ENCODE data around the gene CGNL1.
A peak's percentile ranks its signal among the peaks of the same experiment; 100 is the strongest.

CGNL1 gene

DNA sequence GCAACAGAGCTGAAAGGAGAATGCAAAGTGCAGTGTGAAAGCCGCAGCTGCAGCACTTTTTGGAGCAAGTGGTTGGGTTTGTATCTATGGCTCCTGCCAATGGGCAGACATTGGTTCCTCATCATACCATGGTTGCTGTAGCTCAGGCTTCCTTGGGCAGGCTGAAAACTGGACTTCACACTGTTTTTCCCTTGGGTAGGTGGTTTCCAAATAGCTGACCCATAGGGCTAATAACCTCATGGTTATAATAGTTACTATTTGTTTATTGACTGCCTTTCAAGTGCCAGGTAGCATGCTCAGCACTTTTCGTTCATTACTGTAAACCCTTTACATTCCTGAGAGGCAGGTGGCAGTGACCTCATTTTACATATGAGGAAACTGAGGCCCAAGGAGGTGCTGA lies 4.5 kb downstream of the CGNL1 start:
- Histone ChIP-seq H3K4ac (ENCODE audit: low read length) (no peak overlapping the region), H3K4me3 (ENCODE audit: low read length in 2 of 2) (no peak overlapping the region)

DNA sequence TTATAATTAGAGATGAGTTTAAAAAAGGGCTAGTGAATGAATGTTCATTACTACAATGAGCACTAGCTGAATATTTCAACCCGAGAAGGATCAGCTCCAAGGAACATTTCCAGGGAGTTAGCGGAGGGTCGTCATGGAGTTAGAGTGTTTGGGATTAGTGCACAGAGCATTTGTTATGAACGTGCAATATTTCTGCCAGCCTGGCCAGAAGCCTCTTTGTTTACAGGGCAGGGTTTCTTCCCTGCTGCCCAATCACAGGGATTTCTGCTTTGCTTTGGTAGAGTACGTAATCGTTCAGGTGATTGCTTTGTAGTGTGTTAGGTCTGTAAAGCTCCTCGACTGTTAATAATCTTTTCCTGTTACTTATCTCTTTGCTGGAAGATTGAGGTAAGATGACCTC lies 5.9 kb downstream of the CGNL1 start:
- Histone ChIP-seq H3K18ac (ENCODE audit: low read length) (no peak overlapping the region), H3K9ac (ENCODE audit: low read depth, low read length, poor library complexity) (no peak overlapping the region), H3K36me3 (replicated peaks in 1 of 2; ENCODE audit: control insufficient read depth in 2 of 2, insufficient read depth in 2 of 2, low read length in 2 of 2) (no peaks in the 10 kb centered on the region), H2BK15ac (ENCODE audit: low read length) (no peak overlapping the region), H3K4me1 (ENCODE audit: control insufficient read depth in 2 of 2, insufficient read depth in 1 of 2, low read depth in 1 of 2, low read length in 2 of 2) (peaks cover 15% of the 10 kb centered on the region in 2 donors), H4K91ac (ENCODE audit: low read depth, low read length, poor library complexity) (no peak overlapping the region), H2AFZ (ENCODE audit: low read length) (peak overlapping the region; percentile 37), H3K79me1 (ENCODE audit: low read depth, low read length) (no peaks in the 10 kb centered on the region), H4K8ac (ENCODE audit: low read depth, low read length) (no peak overlapping the region), H3K4ac (ENCODE audit: low read length) (no peak overlapping the region), H3K4me2 (ENCODE audit: insufficient read depth, low read length, poor library complexity, severe bottlenecking) (no peak overlapping the region), H3K9me3 (replicated peaks in 1 of 2; ENCODE audit: control insufficient read depth in 2 of 2, insufficient read depth in 1 of 2, low read depth in 1 of 2, low read length in 2 of 2) (no peaks in the 10 kb centered on the region), H2BK5ac (ENCODE audit: low read length) (no peak overlapping the region), H2BK120ac (ENCODE audit: low read depth, low read length) (no peak overlapping the region), H3K4me3 (ENCODE audit: low read length in 2 of 2) (no peak overlapping the region), H2AK5ac (ENCODE audit: low read depth, low read length) (no peak overlapping the region), H2BK12ac (ENCODE audit: low read length) (no peak overlapping the region), H3K14ac (ENCODE audit: low read length) (no peak overlapping the region), H3K23ac (ENCODE audit: low read depth, low read length, poor library complexity) (no peak overlapping the region), H3K27ac (replicated peaks; ENCODE audit: low read length) (no peak overlapping the region), H3K27me3 (ENCODE audit: control insufficient read depth in 3 of 3, insufficient read depth in 3 of 3, low read depth in 1 of 3, low read length in 3 of 3) (peaks cover 0 to 7% (median 0%) of the 10 kb centered on the region in 3 experiments)
- no CpG with 5 or more reads among the region's 7 CpGs for WGBS, 2 donors (ENCODE audit: extremely low coverage in 2 of 2, insufficient read length in 2 of 2, insufficient replicate concordance in 1 of 2)
- no peak for DNase-seq (ENCODE audit: low spot score)

More for the DNA sequence above, 4.5 kb downstream of the CGNL1 start:
- H2AFZ ChIP-seq (ENCODE audit: low read length) = no peak overlapping the region
- no peak overlapping the region for H3K18ac ChIP-seq (ENCODE audit: low read length)
- no peak overlapping the region for H3K23ac ChIP-seq (ENCODE audit: low read depth, low read length, poor library complexity)
- no peak overlapping the region for H3K9ac ChIP-seq (ENCODE audit: low read depth, low read length, poor library complexity)
- no CpG with 5 or more reads among the region's 2 CpGs for WGBS, 2 donors (ENCODE audit: extremely low coverage in 2 of 2, insufficient read length in 2 of 2, insufficient replicate concordance in 1 of 2)
- no peak overlapping the region for H2AK5ac ChIP-seq (ENCODE audit: low read depth, low read length)
- H3K79me1 ChIP-seq (ENCODE audit: low read depth, low read length) = no peaks in the 10 kb centered on the region
- H4K8ac ChIP-seq (ENCODE audit: low read depth, low read length) = no peak overlapping the region
- no peaks in the 10 kb centered on the region for H3K36me3 ChIP-seq (replicated peaks in 1 of 2; ENCODE audit: control insufficient read depth in 2 of 2, insufficient read depth in 2 of 2, low read length in 2 of 2)
- H4K91ac ChIP-seq (ENCODE audit: low read depth, low read length, poor library complexity) = no peak overlapping the region
- no peak overlapping the region for H2BK12ac ChIP-seq (ENCODE audit: low read length)
- no peaks in the 10 kb centered on the region for H3K9me3 ChIP-seq (replicated peaks in 1 of 2; ENCODE audit: control insufficient read depth in 2 of 2, insufficient read depth in 1 of 2, low read depth in 1 of 2, low read length in 2 of 2)
- H2BK120ac ChIP-seq (ENCODE audit: low read depth, low read length) = no peak overlapping the region
- H3K4me1 ChIP-seq (ENCODE audit: control insufficient read depth in 2 of 2, insufficient read depth in 1 of 2, low read depth in 1 of 2, low read length in 2 of 2) = peaks cover 10 to 11% of the 10 kb centered on the region in 2 donors
- no peak overlapping the region for H3K27ac ChIP-seq (replicated peaks; ENCODE audit: low read length)
- H2BK15ac ChIP-seq (ENCODE audit: low read length) = no peak overlapping the region
- H3K4me2 ChIP-seq (ENCODE audit: insufficient read depth, low read length, poor library complexity, severe bottlenecking) = no peak overlapping the region
- H2BK5ac ChIP-seq (ENCODE audit: low read length) = no peak overlapping the region
- no peak overlapping the region for H3K14ac ChIP-seq (ENCODE audit: low read length)
- peaks cover 0 to 10% (median 0%) of the 10 kb centered on the region in 3 experiments for H3K27me3 ChIP-seq (ENCODE audit: control insufficient read depth in 3 of 3, insufficient read depth in 3 of 3, low read depth in 1 of 3, low read length in 3 of 3)
- no peak for DNase-seq (ENCODE audit: low spot score)

DNA sequence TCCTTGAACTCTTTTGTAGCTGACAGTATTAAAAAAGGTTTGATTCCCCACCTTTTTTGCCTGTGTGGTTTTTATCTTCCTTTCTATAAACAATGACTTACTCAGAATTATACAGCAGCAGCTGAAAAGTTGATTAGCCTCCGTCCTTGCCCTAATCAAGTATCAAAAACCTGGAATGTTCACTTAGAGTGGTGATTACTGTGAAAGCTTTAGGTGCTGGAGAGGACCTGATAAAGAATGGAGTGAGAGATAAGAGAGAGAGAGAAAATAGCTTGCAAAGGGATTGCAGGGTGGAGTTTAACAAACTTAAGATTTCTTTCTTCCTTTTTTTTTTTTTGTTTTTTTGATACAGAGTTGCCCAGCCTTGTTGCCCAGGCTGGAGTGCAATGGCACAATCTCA lies 6.7 kb downstream of the CGNL1 start:
- Histone ChIP-seq H2BK5ac (ENCODE audit: low read length) (no peak overlapping the region), H3K27ac (replicated peaks; ENCODE audit: low read length) (no peak overlapping the region), H3K18ac (ENCODE audit: low read length) (no peak overlapping the region), H2AFZ (ENCODE audit: low read length) (no peak overlapping the region), H3K79me1 (ENCODE audit: low read depth, low read length) (no peaks in the 10 kb centered on the region), H3K27me3 (ENCODE audit: control insufficient read depth in 3 of 3, insufficient read depth in 3 of 3, low read depth in 1 of 3, low read length in 3 of 3) (no peaks in the 10 kb centered on the region), H2AK5ac (ENCODE audit: low read depth, low read length) (no peak overlapping the region), H2BK120ac (ENCODE audit: low read depth, low read length) (no peak overlapping the region), H3K4me1 (ENCODE audit: control insufficient read depth in 2 of 2, insufficient read depth in 1 of 2, low read depth in 1 of 2, low read length in 2 of 2) (peaks cover 20% of the 10 kb centered on the region in 2 donors), H3K9ac (ENCODE audit: low read depth, low read length, poor library complexity) (no peak overlapping the region), H2BK15ac (ENCODE audit: low read length) (no peak overlapping the region), H3K36me3 (replicated peaks in 1 of 2; ENCODE audit: control insufficient read depth in 2 of 2, insufficient read depth in 2 of 2, low read length in 2 of 2) (no peaks in the 10 kb centered on the region), H3K4me3 (ENCODE audit: low read length in 2 of 2) (no peak overlapping the region), H3K23ac (ENCODE audit: low read depth, low read length, poor library complexity) (no peak overlapping the region), H3K4me2 (ENCODE audit: insufficient read depth, low read length, poor library complexity, severe bottlenecking) (no peak overlapping the region), H3K4ac (ENCODE audit: low read length) (no peak overlapping the region), H3K14ac (ENCODE audit: low read length) (no peak overlapping the region), H3K9me3 (replicated peaks in 1 of 2; ENCODE audit: control insufficient read depth in 2 of 2, insufficient read depth in 1 of 2, low read depth in 1 of 2, low read length in 2 of 2) (no peaks in the 10 kb centered on the region), H4K91ac (ENCODE audit: low read depth, low read length, poor library complexity) (no peak overlapping the region), H2BK12ac (ENCODE audit: low read length) (no peak overlapping the region), H4K8ac (ENCODE audit: low read depth, low read length) (no peak overlapping the region)
- no peak for DNase-seq (ENCODE audit: low spot score)
- no CpG with 5 or more reads among the region's 1 CpG for WGBS, 2 donors (ENCODE audit: extremely low coverage in 2 of 2, insufficient read length in 2 of 2, insufficient replicate concordance in 1 of 2)

DNA sequence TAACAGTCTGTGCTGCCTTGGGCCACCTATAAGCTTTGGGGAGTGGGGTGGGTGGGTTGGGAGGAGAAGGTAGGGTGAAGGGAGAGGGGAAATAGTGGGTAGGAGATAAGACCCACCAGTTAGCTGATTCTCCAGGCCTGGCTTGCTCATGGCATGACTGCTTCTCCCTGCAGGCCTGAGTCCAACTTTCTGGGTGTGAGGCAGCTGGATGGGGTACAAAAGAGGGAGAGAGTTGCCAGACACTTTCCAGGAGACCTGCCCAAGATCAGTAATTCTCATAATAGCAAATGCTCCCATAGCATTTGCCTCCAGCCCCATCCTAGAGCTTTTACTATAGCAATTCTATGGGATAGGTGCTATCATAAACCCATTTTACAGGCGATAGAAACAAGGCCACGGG lies 7.7 kb downstream of the CGNL1 start:
- Histone ChIP-seq H3K4me1 (ENCODE audit: control insufficient read depth in 2 of 2, insufficient read depth in 1 of 2, low read depth in 1 of 2, low read length in 2 of 2) (peaks cover 22 to 26% of the 10 kb centered on the region in 2 donors), H3K4ac (ENCODE audit: low read length) (no peak overlapping the region)

More for the DNA sequence above, 7.7 kb downstream of the CGNL1 start:
- Histone ChIP-seq H4K91ac (ENCODE audit: low read depth, low read length, poor library complexity) (no peak overlapping the region), H3K36me3 (replicated peaks in 1 of 2; ENCODE audit: control insufficient read depth in 2 of 2, insufficient read depth in 2 of 2, low read length in 2 of 2) (no peaks in the 10 kb centered on the region), H3K27ac (replicated peaks; ENCODE audit: low read length) (no peak overlapping the region), H3K18ac (ENCODE audit: low read length) (no peak overlapping the region), H3K9me3 (replicated peaks in 1 of 2; ENCODE audit: control insufficient read depth in 2 of 2, insufficient read depth in 1 of 2, low read depth in 1 of 2, low read length in 2 of 2) (no peaks in the 10 kb centered on the region), H3K23ac (ENCODE audit: low read depth, low read length, poor library complexity) (no peak overlapping the region), H3K79me1 (ENCODE audit: low read depth, low read length) (no peaks in the 10 kb centered on the region), H2BK5ac (ENCODE audit: low read length) (no peak overlapping the region), H3K14ac (ENCODE audit: low read length) (no peak overlapping the region), H2BK120ac (ENCODE audit: low read depth, low read length) (no peak overlapping the region), H2BK15ac (ENCODE audit: low read length) (no peak overlapping the region), H3K9ac (ENCODE audit: low read depth, low read length, poor library complexity) (no peak overlapping the region), H4K8ac (ENCODE audit: low read depth, low read length) (no peak overlapping the region), H3K27me3 (ENCODE audit: control insufficient read depth in 3 of 3, insufficient read depth in 3 of 3, low read depth in 1 of 3, low read length in 3 of 3) (no peaks in the 10 kb centered on the region), H2AK5ac (ENCODE audit: low read depth, low read length) (no peak overlapping the region), H3K4me3 (ENCODE audit: low read length in 2 of 2) (no peak overlapping the region), H3K4me2 (ENCODE audit: insufficient read depth, low read length, poor library complexity, severe bottlenecking) (no peak overlapping the region), H2AFZ (ENCODE audit: low read length) (no peak overlapping the region), H2BK12ac (ENCODE audit: low read length) (no peak overlapping the region)
- WGBS, 2 donors (ENCODE audit: extremely low coverage in 2 of 2, insufficient read length in 2 of 2, insufficient replicate concordance in 1 of 2) = no CpG with 5 or more reads among the region's 2 CpGs
- no peak for DNase-seq (ENCODE audit: low spot score)
